ENCODE data around the gene GLG1. TPM values are rescaled to one million over a fixed set of nuclear protein-coding genes. Genes with fewer than 3 reads are reported as not detected.

GLG1 gene
- total and polyA plus RNA-seq, 4 donors = 24.6 to 156 (median 78.2) TPM

DNA sequence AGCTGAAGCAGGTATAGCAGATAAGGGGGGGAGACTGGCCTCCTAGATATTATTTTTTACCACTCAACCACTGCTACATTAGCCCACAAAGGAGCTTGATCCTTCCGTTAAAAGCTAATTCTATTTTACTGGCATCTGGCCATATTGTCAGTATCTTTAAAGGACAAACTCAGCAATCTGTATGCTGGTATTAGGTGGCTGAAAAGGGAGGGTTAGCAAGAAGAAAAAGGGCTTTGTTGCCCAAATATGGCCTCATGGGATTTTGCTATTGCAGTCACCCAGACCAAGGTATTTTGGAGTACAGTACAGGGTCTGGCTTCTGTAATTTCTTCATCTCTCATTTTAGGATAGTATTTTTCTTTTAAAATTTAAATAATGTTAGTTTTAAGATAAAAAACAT is 45.3 kb upstream of the GLG1 start:
- Histone ChIP-seq H3K9me3 (ENCODE audit: control insufficient read depth in 4 of 4, insufficient read depth in 3 of 4, low read length in 3 of 4) (no peaks in the 10 kb centered on the region), H3K36me3 (ENCODE audit: control insufficient read depth in 4 of 4, insufficient read depth in 4 of 4, low read length in 4 of 4) (peaks cover 8 to 26% (median 16%) of the 10 kb centered on the region in 4 donors), H3K4me3 (no peak overlapping the region), H3K9ac (ENCODE audit: insufficient read depth in 1 of 2, low read length in 2 of 2) (no peak overlapping the region), H3K27ac (ENCODE audit: low read depth in 1 of 2, low read length in 1 of 2) (no peak overlapping the region), H3K4me1 (ENCODE audit: control insufficient read depth in 5 of 5, insufficient read depth in 5 of 5, low read length in 5 of 5) (no peaks in the 10 kb centered on the region), H3K27me3 (ENCODE audit: control insufficient read depth in 3 of 3, insufficient read depth in 3 of 3, low read length in 2 of 3) (no peaks in the 10 kb centered on the region)
- TF ChIP-seq, protein P1, sequence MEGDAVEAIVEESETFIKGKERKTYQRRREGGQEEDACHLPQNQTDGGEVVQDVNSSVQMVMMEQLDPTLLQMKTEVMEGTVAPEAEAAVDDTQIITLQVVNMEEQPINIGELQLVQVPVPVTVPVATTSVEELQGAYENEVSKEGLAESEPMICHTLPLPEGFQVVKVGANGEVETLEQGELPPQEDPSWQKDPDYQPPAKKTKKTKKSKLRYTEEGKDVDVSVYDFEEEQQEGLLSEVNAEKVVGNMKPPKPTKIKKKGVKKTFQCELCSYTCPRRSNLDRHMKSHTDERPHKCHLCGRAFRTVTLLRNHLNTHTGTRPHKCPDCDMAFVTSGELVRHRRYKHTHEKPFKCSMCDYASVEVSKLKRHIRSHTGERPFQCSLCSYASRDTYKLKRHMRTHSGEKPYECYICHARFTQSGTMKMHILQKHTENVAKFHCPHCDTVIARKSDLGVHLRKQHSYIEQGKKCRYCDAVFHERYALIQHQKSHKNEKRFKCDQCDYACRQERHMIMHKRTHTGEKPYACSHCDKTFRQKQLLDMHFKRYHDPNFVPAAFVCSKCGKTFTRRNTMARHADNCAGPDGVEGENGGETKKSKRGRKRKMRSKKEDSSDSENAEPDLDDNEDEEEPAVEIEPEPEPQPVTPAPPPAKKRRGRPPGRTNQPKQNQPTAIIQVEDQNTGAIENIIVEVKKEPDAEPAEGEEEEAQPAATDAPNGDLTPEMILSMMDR (IDR thresholded peaks at IDR 0.05; ENCODE audit: control extremely low read depth, extremely low read depth) = no peak
- DNase-seq (no peak), ATAC-seq (ENCODE audit: insufficient read depth, low FRiP score) (no peak)
- WGBS, 2 donors = 56 to 83% methylated on average over 1 of the region's 1 CpG

DNA sequence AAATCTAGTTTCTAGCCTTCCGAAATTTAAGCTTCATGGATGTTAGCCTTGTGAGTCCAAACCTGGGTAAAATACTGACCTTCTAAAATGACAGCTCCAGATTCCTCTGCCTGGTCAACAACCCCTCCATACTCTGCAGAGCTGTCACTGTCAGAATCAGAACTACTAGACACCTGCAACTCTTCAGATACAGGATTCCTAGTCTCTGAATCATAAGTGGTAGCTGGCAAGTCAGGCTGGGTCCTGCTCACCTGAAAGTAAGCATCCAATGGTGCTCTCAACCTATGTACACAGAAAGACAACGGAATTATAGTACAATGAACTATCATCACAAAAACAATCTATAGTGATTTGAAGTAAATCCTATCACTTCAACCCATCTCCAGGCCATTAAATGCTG is 44.9 kb upstream of the GLG1 start:
- Histone ChIP-seq H3K4me1 (ENCODE audit: control insufficient read depth in 5 of 5, insufficient read depth in 5 of 5, low read length in 5 of 5) (no peaks in the 10 kb centered on the region), H3K27ac (ENCODE audit: low read depth in 1 of 2, low read length in 1 of 2) (no peak overlapping the region), H3K4me3 (no peak overlapping the region), H3K9me3 (ENCODE audit: control insufficient read depth in 4 of 4, insufficient read depth in 3 of 4, low read length in 3 of 4) (no peaks in the 10 kb centered on the region), H3K27me3 (ENCODE audit: control insufficient read depth in 3 of 3, insufficient read depth in 3 of 3, low read length in 2 of 3) (no peaks in the 10 kb centered on the region), H3K9ac (ENCODE audit: insufficient read depth in 1 of 2, low read length in 2 of 2) (no peak overlapping the region), H3K36me3 (ENCODE audit: control insufficient read depth in 4 of 4, insufficient read depth in 4 of 4, low read length in 4 of 4) (peaks cover 8 to 26% (median 15%) of the 10 kb centered on the region in 4 donors)
- ATAC-seq (ENCODE audit: insufficient read depth, low FRiP score) (no peak), DNase-seq (no peak)
- TF ChIP-seq, protein P1 (IDR thresholded peaks at IDR 0.05; ENCODE audit: control extremely low read depth, extremely low read depth) = no peak
- 89 to 98% methylated on average over 2 of the region's 2 CpGs for WGBS, 2 donors

GRCh38 chr16:74650966-74651567 is 44.2 kb upstream of the GLG1 start:
- no peak for DNase-seq

More at GRCh38 chr16:74650966-74651567, 44.2 kb upstream of the GLG1 start:
- Histone ChIP-seq H3K36me3 (ENCODE audit: control insufficient read depth in 4 of 4, insufficient read depth in 4 of 4, low read length in 4 of 4) (peaks cover 8 to 26% (median 16%) of the 10 kb centered on the region in 4 donors), H3K4me3 (no peak overlapping the region), H3K27me3 (ENCODE audit: control insufficient read depth in 3 of 3, insufficient read depth in 3 of 3, low read length in 2 of 3) (no peaks in the 10 kb centered on the region), H3K9ac (ENCODE audit: insufficient read depth in 1 of 2, low read length in 2 of 2) (no peak overlapping the region), H3K27ac (ENCODE audit: low read depth in 1 of 2, low read length in 1 of 2) (no peak overlapping the region), H3K9me3 (ENCODE audit: control insufficient read depth in 4 of 4, insufficient read depth in 3 of 4, low read length in 3 of 4) (no peaks in the 10 kb centered on the region), H3K4me1 (ENCODE audit: control insufficient read depth in 5 of 5, insufficient read depth in 5 of 5, low read length in 5 of 5) (no peaks in the 10 kb centered on the region)
- TF ChIP-seq, protein P1 (IDR thresholded peaks at IDR 0.05; ENCODE audit: control extremely low read depth, extremely low read depth) = no peak
- no peak for ATAC-seq (ENCODE audit: insufficient read depth, low FRiP score)
- WGBS, 2 donors = 88 to 90% methylated on average over 6 of the region's 6 CpGs

Measured in lung (tissue), 12 donors.